ENCODE measurements around the gene PLEKHA1.

PLEKHA1 gene

DNA sequence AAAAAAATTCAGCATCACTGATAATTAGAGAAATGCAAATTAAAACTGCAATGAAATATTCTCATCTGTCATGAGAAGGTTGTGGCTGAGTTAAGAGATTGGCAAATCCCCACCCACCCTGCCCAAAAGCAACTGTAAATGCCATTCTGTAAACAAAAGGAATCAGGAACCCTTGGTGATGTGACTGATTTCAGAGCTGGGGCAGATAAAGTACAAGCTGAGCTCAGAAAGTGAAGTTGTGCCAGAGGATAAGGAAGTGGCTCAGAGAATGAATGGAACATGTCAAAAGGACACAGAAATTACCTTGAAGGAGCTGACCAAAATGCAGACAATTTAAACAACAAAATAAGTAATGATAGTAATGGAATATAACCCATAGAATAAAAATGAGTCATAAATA lies 47.2 kb downstream of the PLEKHA1 start:
- H3K27me3 ChIP-seq (ENCODE audit: insufficient read depth, insufficient read length) = no peaks in the 10 kb centered on the region
- no peak for DNase-seq (ENCODE audit: low read depth, low spot score)
- H3K36me3 ChIP-seq (ENCODE audit: insufficient read depth, insufficient read length, low read length) = peaks cover 2% of the 10 kb centered on the region
- TF ChIP-seq ZNF274 (IDR thresholded peaks at IDR 0.05; ENCODE audit: low read depth, low read length) (no peak), YY1 (IDR thresholded peaks at IDR 0.05; ENCODE audit: insufficient read depth, insufficient read length) (no peak), SUZ12 (IDR thresholded peaks at IDR 0.05; ENCODE audit: extremely low read depth, insufficient read depth, insufficient read length) (no peak)
- H3K4me1 ChIP-seq (ENCODE audit: insufficient read depth, insufficient read length) = no peaks in the 10 kb centered on the region
- no peak overlapping the region for H3K9ac ChIP-seq (ENCODE audit: insufficient read length, low read depth)
- H3K9me3 ChIP-seq (ENCODE audit: insufficient read depth, low read length) = no peaks in the 10 kb centered on the region
- no peak overlapping the region for H3K4me3 ChIP-seq (ENCODE audit: insufficient read length, low read depth)

GRCh38 chr10:122422266-122422989 lies 47.9 kb downstream of the PLEKHA1 start:
- TF ChIP-seq SUZ12 (IDR thresholded peaks at IDR 0.05; ENCODE audit: extremely low read depth, insufficient read depth, insufficient read length) (no peak), YY1 (IDR thresholded peaks at IDR 0.05; ENCODE audit: insufficient read depth, insufficient read length) (no peak), ZNF274 (IDR thresholded peaks at IDR 0.05; ENCODE audit: low read depth, low read length) (no peak)
- no peaks in the 10 kb centered on the region for H3K4me1 ChIP-seq (ENCODE audit: insufficient read depth, insufficient read length)
- no peak for DNase-seq (ENCODE audit: low read depth, low spot score)
- H3K36me3 ChIP-seq (ENCODE audit: insufficient read depth, insufficient read length, low read length) = peaks cover 2% of the 10 kb centered on the region
- H3K4me3 ChIP-seq (ENCODE audit: insufficient read length, low read depth) = no peak overlapping the region
- no peak overlapping the region for H3K9ac ChIP-seq (ENCODE audit: insufficient read length, low read depth)
- H3K27me3 ChIP-seq (ENCODE audit: insufficient read depth, insufficient read length) = no peaks in the 10 kb centered on the region
- no peaks in the 10 kb centered on the region for H3K9me3 ChIP-seq (ENCODE audit: insufficient read depth, low read length)

- Histone ChIP-seq H3K36me3 (ENCODE audit: insufficient read depth, insufficient read length, low read length) (peaks cover 6% of the 10 kb centered on the region), H3K4me3 (ENCODE audit: insufficient read length, low read depth) (no peak overlapping the region), H3K27me3 (ENCODE audit: insufficient read depth, insufficient read length) (no peaks in the 10 kb centered on the region), H3K4me1 (ENCODE audit: insufficient read depth, insufficient read length) (no peaks in the 10 kb centered on the region), H3K9ac (ENCODE audit: insufficient read length, low read depth) (no peak overlapping the region), H3K9me3 (ENCODE audit: insufficient read depth, low read length) (no peaks in the 10 kb centered on the region)
- TF ChIP-seq SUZ12 (IDR thresholded peaks at IDR 0.05; ENCODE audit: extremely low read depth, insufficient read depth, insufficient read length) = no peak
- no peak for TF ChIP-seq YY1 (IDR thresholded peaks at IDR 0.05; ENCODE audit: insufficient read depth, insufficient read length)
- no peak for TF ChIP-seq ZNF274 (IDR thresholded peaks at IDR 0.05; ENCODE audit: low read depth, low read length)
- DNase-seq (ENCODE audit: low read depth, low spot score) = no peak
Measured at GRCh38 chr10:122424059-122424458, 49.6 kb downstream of the PLEKHA1 start.

DNA sequence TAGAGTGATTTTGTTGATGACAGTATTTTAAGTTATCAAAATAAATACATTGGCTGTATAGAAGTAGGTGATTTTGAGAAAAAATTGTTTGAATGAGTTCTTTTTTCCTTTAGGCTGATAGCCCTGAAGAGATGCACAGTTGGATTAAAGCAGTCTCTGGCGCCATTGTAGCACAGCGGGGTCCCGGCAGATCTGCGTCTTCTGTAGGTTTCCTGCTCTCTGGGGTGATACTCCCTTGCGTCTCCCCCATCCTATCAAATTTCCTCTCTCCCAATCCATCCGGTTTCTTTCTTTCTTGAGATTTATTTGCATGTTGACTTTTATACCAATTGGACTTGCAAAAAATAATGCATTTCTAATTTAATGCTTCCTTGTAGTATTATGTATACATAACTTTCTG lies 52.3 kb downstream of the PLEKHA1 start:
- H3K9me3 ChIP-seq (ENCODE audit: insufficient read depth, low read length) = no peaks in the 10 kb centered on the region
- TF ChIP-seq ZNF274 (IDR thresholded peaks at IDR 0.05; ENCODE audit: low read depth, low read length) (no peak), YY1 (IDR thresholded peaks at IDR 0.05; ENCODE audit: insufficient read depth, insufficient read length) (no peak), SUZ12 (IDR thresholded peaks at IDR 0.05; ENCODE audit: extremely low read depth, insufficient read depth, insufficient read length) (no peak)
- H3K9ac ChIP-seq (ENCODE audit: insufficient read length, low read depth) = no peak overlapping the region
- H3K27me3 ChIP-seq (ENCODE audit: insufficient read depth, insufficient read length) = no peaks in the 10 kb centered on the region
- no peaks in the 10 kb centered on the region for H3K4me1 ChIP-seq (ENCODE audit: insufficient read depth, insufficient read length)
- peaks cover 13% of the 10 kb centered on the region for H3K36me3 ChIP-seq (ENCODE audit: insufficient read depth, insufficient read length, low read length)
- H3K4me3 ChIP-seq (ENCODE audit: insufficient read length, low read depth) = no peak overlapping the region
- DNase-seq (ENCODE audit: low read depth, low spot score) = no peak

- TF ChIP-seq YY1 (IDR thresholded peaks at IDR 0.05; ENCODE audit: insufficient read depth, insufficient read length) = no peak
- TF ChIP-seq SUZ12 (IDR thresholded peaks at IDR 0.05; ENCODE audit: extremely low read depth, insufficient read depth, insufficient read length) = no peak
- TF ChIP-seq ZNF274 (IDR thresholded peaks at IDR 0.05; ENCODE audit: low read depth, low read length) = no peak
- Histone ChIP-seq H3K9me3 (ENCODE audit: insufficient read depth, low read length) (no peaks in the 10 kb centered on the region), H3K36me3 (ENCODE audit: insufficient read depth, insufficient read length, low read length) (peaks cover 13% of the 10 kb centered on the region), H3K4me1 (ENCODE audit: insufficient read depth, insufficient read length) (no peaks in the 10 kb centered on the region), H3K9ac (ENCODE audit: insufficient read length, low read depth) (no peak overlapping the region), H3K27me3 (ENCODE audit: insufficient read depth, insufficient read length) (no peaks in the 10 kb centered on the region), H3K4me3 (ENCODE audit: insufficient read length, low read depth) (no peak overlapping the region)
- no peak for DNase-seq (ENCODE audit: low read depth, low spot score)
Measured at GRCh38 chr10:122427280-122427679, 52.8 kb downstream of the PLEKHA1 start.

DNA sequence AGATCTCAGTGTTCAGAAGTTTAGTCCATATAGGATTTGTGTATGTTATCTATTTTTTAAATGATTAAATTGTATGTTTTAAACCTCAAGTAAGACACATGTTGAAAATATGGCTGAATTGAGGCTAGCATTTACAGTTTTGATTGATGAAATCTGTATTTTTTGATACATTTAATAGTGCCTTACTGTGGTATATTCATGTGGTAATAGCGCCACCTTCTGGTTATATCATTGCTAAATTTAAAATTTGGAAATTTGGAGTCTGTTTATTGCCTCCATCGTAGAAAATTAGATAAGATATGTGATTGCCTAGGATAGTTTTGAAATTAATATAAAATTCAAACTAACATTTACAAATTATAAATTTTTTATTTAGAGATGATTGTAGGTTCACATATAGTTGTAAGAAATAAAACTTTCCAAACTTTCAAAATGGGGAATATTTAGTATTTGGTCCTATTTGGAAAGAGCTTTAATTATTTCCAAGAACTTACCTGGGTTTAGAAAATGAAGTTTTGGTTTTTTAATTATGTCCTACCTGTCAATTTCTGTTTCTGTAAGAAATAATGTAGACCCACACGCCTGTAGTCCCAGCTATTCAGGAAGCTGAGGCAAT lies 60.8 kb downstream of the PLEKHA1 start:
- Histone ChIP-seq H3K36me3 (ENCODE audit: insufficient read depth, insufficient read length, low read length) (no peaks in the 10 kb centered on the region), H3K4me3 (ENCODE audit: insufficient read length, low read depth) (no peak overlapping the region), H3K9me3 (ENCODE audit: insufficient read depth, low read length) (no peaks in the 10 kb centered on the region), H3K4me1 (ENCODE audit: insufficient read depth, insufficient read length) (no peaks in the 10 kb centered on the region), H3K27me3 (ENCODE audit: insufficient read depth, insufficient read length) (no peaks in the 10 kb centered on the region), H3K9ac (ENCODE audit: insufficient read length, low read depth) (no peak overlapping the region)
- no peak for TF ChIP-seq SUZ12 (IDR thresholded peaks at IDR 0.05; ENCODE audit: extremely low read depth, insufficient read depth, insufficient read length)
- no peak for TF ChIP-seq ZNF274 (IDR thresholded peaks at IDR 0.05; ENCODE audit: low read depth, low read length)
- no peak for DNase-seq (ENCODE audit: low read depth, low spot score)

DNA sequence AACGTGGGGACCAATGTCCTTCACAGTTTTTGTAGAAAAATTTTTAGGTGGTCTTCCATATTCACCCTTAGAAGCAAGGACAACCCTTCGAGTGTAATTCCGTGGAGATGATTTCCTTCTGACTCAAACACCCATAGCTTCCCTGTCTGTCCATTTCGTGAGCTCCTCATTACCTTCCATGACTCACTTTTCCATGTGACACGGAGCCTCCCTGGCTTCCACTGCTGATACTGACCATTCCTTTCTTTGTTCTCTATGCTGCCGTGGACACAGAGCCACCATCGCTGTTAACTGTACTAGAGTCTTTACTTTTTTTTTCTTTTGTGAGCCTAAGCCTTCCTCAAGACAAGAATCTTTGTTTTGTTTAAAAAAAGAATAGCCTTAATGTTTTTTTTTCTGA lies 67.5 kb downstream of the PLEKHA1 start:
- Histone ChIP-seq H3K4me3 (ENCODE audit: insufficient read length, low read depth) (no peak overlapping the region), H3K9me3 (ENCODE audit: insufficient read depth, low read length) (peaks cover 17% of the 10 kb centered on the region; the same call in 1 of the 2 replicates), H3K4me1 (ENCODE audit: insufficient read depth, insufficient read length) (no peaks in the 10 kb centered on the region), H3K27me3 (ENCODE audit: insufficient read depth, insufficient read length) (no peaks in the 10 kb centered on the region), H3K9ac (ENCODE audit: insufficient read length, low read depth) (no peak overlapping the region), H3K36me3 (ENCODE audit: insufficient read depth, insufficient read length, low read length) (no peaks in the 10 kb centered on the region)
- TF ChIP-seq ZNF274 (IDR thresholded peaks at IDR 0.05; ENCODE audit: low read depth, low read length) (no peak), YY1 (IDR thresholded peaks at IDR 0.05; ENCODE audit: insufficient read depth, insufficient read length) (no peak), SUZ12 (IDR thresholded peaks at IDR 0.05; ENCODE audit: extremely low read depth, insufficient read depth, insufficient read length) (no peak)
- DNase-seq (ENCODE audit: low read depth, low spot score) = no peak

Measured in NT2/D1 (cell line).